GOT3 (cell line): ENCODE results near the gene CACHD1.

Source experiments
- DNase-seq: peaks from one replicate; lab custom pipeline; 2025; ENCODE audit warnings: mixed read lengths; lab: John Stamatoyannopoulos, UW

Gene CACHD1

GRCh38 chr1:64659478-64660138 lies 189.7 kb downstream of the CACHD1 start:
- DNase-seq: no peak

- no peak for DNase-seq
Observed at GRCh38 chr1:64663668-64664067, 193.7 kb downstream of the CACHD1 start.

GRCh38 chr1:64664299-64664698 lies 194.4 kb downstream of the CACHD1 start:
- DNase-seq: no peak

GRCh38 chr1:64669098-64669675 lies 199.3 kb downstream of the CACHD1 start:
- DNase-seq: no peak

GRCh38 chr1:64675718-64676345 lies 205.9 kb downstream of the CACHD1 start:
- DNase-seq: no peak

GRCh38 chr1:64676386-64676785 lies 206.5 kb downstream of the CACHD1 start:
- no peak for DNase-seq

GRCh38 chr1:64677532-64677931 lies 207.6 kb downstream of the CACHD1 start:
- DNase-seq: no peak

- DNase-seq: no peak
Observed at GRCh38 chr1:64678366-64678765, 208.4 kb downstream of the CACHD1 start.

- no peak for DNase-seq
Observed at GRCh38 chr1:64679177-64679576, 209.2 kb downstream of the CACHD1 start.

GRCh38 chr1:64680599-64680998 lies 210.7 kb downstream of the CACHD1 start:
- DNase-seq: no peak

GRCh38 chr1:64681043-64681442 lies 211.1 kb downstream of the CACHD1 start:
- DNase-seq: no peak

GRCh38 chr1:64683419-64683818 lies 213.5 kb downstream of the CACHD1 start:
- DNase-seq: no peak

- no peak for DNase-seq
Observed at GRCh38 chr1:64685217-64685616, 215.3 kb downstream of the CACHD1 start.

GRCh38 chr1:64685765-64686341 lies 215.9 kb downstream of the CACHD1 start:
- no peak for DNase-seq

- no peak for DNase-seq
Observed at GRCh38 chr1:64686828-64687724, 217.1 kb downstream of the CACHD1 start.

- DNase-seq: no peak
Observed at GRCh38 chr1:64687725-64688327, 217.9 kb downstream of the CACHD1 start.

- DNase-seq: no peak
Observed at GRCh38 chr1:64691626-64692025, 221.7 kb downstream of the CACHD1 start.

GRCh38 chr1:64692911-64693310 lies 223.0 kb downstream of the CACHD1 start:
- DNase-seq: no peak

GRCh38 chr1:64693406-64693805 lies 223.5 kb downstream of the CACHD1 start:
- no peak for DNase-seq

- no peak for DNase-seq
Observed at GRCh38 chr1:64696879-64697278, 226.9 kb downstream of the CACHD1 start.

GRCh38 chr1:64699327-64699726 lies 229.4 kb downstream of the CACHD1 start:
- DNase-seq: no peak

GRCh38 chr1:64701071-64701470 lies 231.1 kb downstream of the CACHD1 start:
- DNase-seq: no peak
